Measurements from ENCODE around the gene TEX19. TPM values are rescaled to one million over a fixed set of nuclear protein-coding genes. Genes with fewer than 3 reads are reported as not detected.

TEX19 gene
- total and polyA plus RNA-seq, 9 of the 15 experiments (the other 6 are each of a cell fraction or from before 2014, with no cell fraction given) = 0.10 to 4.9 (median 1.9) TPM

DNA sequence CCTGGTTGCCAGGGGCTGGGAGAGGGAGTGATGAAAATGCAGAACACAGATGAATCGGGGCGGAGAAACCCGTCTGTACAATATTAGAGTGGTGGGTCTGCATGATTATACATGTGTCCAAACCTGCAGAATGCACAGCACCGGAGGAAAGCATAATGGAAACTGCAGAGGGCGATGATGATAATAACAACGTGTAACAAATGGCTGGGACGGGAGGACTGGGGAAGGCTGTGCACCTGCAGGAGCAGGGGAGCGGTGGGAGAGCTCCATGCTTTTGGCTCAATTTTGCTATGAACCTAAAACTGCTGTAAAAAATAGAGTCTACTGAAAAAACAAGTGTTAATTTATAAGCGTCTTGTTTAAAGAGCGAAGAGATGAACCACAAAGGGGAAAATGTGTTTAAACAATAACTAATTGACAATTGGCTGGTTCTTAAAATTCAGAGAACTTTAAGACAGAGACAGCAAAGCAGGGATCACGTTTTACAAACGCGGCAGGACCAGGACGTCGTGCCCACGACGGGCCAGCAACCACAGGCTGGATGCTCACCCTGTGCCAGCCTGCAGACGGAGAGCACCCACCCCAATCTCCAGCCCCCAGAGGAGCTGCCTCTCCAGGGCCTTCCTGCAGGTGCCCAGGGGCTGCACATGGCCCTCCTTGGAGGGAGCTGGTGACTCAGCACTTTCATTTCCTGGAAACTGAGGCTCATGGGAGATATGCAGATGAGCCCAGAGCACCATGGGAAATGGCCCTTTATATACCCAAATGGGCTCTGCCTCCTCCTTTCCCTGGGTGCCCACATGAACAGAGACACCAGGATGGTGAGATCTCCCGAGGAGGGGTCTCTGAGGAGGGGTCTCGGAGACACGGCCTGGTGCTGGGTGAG lies at the start of gene TEX19 (continued):
- TF ChIP-seq, protein P1, sequence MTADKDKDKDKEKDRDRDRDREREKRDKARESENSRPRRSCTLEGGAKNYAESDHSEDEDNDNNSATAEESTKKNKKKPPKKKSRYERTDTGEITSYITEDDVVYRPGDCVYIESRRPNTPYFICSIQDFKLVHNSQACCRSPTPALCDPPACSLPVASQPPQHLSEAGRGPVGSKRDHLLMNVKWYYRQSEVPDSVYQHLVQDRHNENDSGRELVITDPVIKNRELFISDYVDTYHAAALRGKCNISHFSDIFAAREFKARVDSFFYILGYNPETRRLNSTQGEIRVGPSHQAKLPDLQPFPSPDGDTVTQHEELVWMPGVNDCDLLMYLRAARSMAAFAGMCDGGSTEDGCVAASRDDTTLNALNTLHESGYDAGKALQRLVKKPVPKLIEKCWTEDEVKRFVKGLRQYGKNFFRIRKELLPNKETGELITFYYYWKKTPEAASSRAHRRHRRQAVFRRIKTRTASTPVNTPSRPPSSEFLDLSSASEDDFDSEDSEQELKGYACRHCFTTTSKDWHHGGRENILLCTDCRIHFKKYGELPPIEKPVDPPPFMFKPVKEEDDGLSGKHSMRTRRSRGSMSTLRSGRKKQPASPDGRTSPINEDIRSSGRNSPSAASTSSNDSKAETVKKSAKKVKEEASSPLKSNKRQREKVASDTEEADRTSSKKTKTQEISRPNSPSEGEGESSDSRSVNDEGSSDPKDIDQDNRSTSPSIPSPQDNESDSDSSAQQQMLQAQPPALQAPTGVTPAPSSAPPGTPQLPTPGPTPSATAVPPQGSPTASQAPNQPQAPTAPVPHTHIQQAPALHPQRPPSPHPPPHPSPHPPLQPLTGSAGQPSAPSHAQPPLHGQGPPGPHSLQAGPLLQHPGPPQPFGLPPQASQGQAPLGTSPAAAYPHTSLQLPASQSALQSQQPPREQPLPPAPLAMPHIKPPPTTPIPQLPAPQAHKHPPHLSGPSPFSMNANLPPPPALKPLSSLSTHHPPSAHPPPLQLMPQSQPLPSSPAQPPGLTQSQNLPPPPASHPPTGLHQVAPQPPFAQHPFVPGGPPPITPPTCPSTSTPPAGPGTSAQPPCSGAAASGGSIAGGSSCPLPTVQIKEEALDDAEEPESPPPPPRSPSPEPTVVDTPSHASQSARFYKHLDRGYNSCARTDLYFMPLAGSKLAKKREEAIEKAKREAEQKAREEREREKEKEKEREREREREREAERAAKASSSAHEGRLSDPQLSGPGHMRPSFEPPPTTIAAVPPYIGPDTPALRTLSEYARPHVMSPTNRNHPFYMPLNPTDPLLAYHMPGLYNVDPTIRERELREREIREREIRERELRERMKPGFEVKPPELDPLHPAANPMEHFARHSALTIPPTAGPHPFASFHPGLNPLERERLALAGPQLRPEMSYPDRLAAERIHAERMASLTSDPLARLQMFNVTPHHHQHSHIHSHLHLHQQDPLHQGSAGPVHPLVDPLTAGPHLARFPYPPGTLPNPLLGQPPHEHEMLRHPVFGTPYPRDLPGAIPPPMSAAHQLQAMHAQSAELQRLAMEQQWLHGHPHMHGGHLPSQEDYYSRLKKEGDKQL (CRISPR knock-in tag; IDR thresholded peaks at IDR 0.05; ENCODE audit: borderline replicate concordance) = no peak
- TF ChIP-seq, protein P2, sequence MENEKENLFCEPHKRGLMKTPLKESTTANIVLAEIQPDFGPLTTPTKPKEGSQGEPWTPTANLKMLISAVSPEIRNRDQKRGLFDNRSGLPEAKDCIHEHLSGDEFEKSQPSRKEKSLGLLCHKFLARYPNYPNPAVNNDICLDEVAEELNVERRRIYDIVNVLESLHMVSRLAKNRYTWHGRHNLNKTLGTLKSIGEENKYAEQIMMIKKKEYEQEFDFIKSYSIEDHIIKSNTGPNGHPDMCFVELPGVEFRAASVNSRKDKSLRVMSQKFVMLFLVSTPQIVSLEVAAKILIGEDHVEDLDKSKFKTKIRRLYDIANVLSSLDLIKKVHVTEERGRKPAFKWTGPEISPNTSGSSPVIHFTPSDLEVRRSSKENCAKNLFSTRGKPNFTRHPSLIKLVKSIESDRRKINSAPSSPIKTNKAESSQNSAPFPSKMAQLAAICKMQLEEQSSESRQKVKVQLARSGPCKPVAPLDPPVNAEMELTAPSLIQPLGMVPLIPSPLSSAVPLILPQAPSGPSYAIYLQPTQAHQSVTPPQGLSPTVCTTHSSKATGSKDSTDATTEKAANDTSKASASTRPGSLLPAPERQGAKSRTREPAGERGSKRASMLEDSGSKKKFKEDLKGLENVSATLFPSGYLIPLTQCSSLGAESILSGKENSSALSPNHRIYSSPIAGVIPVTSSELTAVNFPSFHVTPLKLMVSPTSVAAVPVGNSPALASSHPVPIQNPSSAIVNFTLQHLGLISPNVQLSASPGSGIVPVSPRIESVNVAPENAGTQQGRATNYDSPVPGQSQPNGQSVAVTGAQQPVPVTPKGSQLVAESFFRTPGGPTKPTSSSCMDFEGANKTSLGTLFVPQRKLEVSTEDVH (IDR thresholded peaks at IDR 0.05; ENCODE audit: low read depth, partially characterized antibody) = no peak
- TF ChIP-seq ZNF41 (CRISPR knock-in tag; conservative IDR thresholded peaks at IDR 0.05) = no peak
- TF ChIP-seq TARDBP (IDR thresholded peaks at IDR 0.05) = no peak
- TF ChIP-seq RBM25 (IDR thresholded peaks at IDR 0.05; ENCODE audit: low read depth, low read length, severe bottlenecking) = no peak
- TF ChIP-seq, protein P3, sequence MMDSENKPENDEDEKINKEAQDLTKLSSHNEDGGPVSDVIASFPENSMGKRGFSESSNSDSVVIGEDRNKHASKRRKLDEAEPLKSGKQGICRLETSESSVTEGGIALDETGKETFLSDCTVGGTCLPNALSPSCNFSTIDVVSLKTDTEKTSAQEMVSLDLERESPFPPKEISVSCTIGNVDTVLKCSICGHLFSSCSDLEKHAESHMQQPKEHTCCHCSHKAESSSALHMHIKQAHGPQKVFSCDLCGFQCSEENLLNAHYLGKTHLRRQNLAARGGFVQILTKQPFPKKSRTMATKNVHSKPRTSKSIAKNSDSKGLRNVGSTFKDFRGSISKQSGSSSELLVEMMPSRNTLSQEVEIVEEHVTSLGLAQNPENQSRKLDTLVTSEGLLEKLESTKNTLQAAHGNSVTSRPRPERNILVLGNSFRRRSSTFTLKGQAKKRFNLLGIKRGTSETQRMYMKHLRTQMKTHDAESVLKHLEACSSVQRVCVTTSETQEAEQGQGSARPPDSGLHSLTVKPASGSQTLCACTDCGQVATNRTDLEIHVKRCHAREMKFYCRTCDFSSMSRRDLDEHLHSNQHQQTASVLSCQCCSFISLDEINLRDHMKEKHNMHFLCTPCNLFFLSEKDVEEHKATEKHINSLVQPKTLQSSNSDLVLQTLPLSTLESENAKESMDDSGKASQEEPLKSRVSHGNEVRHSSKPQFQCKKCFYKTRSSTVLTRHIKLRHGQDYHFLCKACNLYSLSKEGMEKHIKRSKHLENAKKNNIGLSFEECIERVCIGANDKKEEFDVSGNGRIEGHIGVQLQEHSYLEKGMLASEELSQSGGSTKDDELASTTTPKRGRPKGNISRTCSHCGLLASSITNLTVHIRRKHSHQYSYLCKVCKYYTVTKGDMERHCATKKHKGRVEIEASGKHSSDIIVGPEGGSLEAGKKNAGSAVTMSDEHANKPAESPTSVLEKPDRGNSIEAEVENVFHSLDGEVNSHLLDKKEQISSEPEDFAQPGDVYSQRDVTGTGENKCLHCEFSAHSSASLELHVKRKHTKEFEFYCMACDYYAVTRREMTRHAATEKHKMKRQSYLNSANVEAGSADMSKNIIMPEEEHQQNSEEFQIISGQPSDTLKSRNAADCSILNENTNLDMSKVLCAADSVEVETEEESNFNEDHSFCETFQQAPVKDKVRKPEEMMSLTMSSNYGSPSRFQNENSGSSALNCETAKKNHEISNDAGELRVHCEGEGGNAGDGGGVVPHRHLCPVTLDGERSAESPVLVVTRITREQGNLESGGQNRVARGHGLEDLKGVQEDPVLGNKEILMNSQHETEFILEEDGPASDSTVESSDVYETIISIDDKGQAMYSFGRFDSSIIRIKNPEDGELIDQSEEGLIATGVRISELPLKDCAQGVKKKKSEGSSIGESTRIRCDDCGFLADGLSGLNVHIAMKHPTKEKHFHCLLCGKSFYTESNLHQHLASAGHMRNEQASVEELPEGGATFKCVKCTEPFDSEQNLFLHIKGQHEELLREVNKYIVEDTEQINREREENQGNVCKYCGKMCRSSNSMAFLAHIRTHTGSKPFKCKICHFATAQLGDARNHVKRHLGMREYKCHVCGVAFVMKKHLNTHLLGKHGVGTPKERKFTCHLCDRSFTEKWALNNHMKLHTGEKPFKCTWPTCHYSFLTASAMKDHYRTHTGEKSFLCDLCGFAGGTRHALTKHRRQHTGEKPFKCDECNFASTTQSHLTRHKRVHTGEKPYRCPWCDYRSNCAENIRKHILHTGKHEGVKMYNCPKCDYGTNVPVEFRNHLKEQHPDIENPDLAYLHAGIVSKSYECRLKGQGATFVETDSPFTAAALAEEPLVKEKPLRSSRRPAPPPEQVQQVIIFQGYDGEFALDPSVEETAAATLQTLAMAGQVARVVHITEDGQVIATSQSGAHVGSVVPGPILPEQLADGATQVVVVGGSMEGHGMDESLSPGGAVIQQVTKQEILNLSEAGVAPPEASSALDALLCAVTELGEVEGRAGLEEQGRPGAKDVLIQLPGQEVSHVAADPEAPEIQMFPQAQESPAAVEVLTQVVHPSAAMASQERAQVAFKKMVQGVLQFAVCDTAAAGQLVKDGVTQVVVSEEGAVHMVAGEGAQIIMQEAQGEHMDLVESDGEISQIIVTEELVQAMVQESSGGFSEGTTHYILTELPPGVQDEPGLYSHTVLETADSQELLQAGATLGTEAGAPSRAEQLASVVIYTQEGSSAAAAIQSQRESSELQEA (IDR thresholded peaks at IDR 0.05; ENCODE audit: low read depth) = no peak
- no peak for TF ChIP-seq ZNF239 (CRISPR knock-in tag; IDR thresholded peaks at IDR 0.05)
- no peak for TF ChIP-seq COPS2 (conservative IDR thresholded peaks at IDR 0.05)
- no peak for TF ChIP-seq KDM5B (IDR thresholded peaks at IDR 0.05; ENCODE audit: insufficient replicate concordance, low read depth, low read length)
- no peak for TF ChIP-seq SMAD1 (IDR thresholded peaks at IDR 0.05; ENCODE audit: low read depth, low read length, partially characterized antibody)
